DMS 273 (cell line): ENCODE data around the gene CSMD2.

Experiments
- DNase-seq: peaks from one replicate; lab custom pipeline; 2025; ENCODE audit not compliant: unreplicated experiment; lab: John Stamatoyannopoulos, UW

CSMD2 gene

DNA sequence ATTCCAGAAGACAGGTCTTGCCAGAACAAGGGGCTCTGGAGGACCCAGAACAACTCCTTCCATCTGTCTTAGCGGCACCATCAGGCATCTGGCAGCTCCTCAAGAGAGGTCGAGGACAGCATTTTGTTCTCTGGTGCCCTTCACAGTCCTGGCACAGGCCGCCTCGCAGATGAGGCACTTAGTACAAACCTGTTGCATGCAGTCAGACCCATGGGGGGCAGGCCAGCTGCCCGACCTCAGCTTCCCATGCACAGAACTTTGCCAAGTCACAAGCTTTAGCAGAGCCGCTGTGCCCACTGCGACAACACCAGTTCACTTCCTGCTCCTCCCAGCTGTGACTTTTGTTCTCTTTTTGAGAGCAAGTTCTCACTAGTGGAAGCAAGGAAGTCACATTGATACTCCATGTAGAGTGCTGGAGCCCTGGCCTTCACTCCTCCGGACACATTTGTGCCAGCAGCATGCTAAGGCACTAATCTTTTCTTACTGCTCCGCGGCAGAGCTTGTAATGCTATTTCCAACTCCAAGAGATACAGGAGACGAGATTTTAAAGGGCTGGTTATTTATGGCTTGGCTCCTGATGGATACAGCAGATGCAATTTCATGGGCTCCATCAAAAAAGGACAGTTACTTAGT, 256.6 kb downstream of the CSMD2 start:
- peak; percentile 15 for DNase-seq

DNA sequence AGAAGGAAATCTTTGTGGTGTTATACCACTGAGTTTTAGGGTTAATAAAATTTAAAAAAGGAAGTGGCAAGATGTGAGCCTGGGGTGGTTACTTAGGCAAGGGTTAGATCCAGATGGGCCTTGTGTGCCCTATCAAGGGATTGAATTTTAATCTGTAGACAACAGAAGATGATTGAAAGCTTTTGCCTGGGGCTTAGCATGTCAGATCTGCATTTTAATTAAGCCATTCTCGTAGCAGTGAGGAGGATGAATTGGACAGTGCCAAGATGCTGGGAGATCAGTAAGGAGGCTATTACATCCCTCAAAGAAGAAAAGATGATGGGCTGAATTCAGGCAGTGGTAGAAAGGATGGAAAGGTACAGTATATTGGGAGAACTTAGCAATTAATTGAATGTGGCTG, 258.9 kb downstream of the CSMD2 start:
- no peak for DNase-seq

DNA sequence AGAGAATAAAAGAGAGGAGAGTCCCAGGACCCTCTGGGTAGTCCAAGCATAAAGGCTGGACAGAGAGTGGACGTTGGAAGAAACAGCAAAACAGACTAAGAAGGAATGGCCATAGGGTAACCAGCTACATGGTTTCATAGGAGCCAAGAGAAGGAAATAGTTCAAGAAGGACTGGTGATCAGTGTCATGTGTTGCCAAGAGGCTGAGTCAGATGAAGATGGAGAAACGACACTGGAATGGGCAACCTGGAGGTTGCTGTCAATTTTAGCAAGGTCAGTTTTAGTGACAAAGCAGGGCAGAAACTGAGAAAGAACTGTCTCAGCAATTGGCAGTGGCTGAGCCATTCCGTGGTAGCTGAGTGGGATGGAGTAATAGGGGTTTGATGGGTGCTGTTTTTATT, 259.8 kb downstream of the CSMD2 start:
- DNase-seq = no peak

DNA sequence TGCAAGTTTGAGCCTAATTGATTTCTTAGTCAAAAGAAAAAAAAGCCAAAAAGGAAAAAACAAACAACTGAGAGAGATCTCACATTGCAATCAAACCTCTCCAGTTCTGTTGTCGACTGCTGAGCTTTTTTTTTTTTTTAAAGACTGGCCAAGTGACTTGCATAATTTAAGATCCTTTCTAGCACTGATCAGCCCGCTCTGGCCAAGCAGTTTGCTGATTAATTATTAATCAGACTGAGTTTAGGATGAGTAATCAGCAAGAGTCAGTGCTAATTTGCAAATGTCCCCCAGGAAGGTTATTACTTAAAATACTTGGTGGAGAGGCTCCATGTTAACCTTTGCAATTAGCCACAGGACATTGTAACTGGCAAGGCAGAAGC, 261.8 kb downstream of the CSMD2 start:
- DNase-seq = no peak

DNA sequence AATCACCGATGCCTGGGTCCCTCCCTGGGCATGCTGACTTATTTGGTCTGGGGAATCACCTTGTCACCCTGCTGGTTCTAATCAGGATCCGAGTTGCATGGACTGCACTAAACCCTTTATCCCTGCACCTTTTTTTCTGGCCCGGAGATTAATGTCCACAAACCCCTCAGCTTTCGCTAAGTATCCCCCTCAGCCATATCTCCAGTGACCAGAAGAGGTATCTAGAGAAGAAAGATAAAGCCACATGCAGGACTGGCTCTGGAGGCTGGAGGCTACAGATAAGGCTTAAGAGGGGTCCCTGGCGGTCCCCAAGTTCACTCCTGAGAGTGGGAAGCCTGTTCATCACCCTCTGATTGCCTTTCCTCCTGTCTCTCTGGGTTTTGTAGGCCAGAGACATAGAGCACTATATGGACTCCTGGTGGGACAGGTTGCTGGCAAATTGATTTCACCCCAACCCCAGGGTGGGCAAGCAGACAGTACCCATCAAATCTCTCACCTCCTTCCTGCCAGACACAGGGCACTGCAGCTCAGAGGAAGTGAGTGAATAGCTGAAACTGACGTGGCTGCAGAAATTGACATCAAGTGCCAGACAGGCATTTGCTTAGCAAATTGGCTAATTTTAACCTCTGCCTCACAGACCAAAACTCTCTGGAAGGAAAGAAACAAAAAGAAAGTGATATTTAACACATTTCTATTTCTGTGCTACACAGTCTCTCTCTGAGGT, 262.4 kb downstream of the CSMD2 start:
- DNase-seq = no peak

DNA sequence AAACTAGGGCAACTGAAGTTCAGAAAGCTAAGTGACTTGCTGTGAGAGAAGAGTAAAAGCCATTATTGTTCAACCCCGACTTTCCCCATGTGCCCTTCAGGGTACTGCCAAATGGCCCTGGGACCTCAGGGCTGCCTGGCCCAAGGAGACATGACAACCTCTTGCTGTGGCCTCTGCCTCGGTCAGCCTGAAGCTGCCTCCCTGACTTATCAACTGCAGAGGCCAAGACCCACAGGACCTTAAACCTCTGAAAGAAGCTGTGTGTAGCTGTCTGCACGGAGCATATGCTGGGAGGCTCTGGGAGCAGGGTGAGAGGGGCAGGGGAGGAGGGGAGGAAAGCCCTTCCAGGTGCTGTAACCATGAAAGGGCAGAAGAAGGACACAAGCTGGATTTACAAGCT, 265.3 kb downstream of the CSMD2 start:
- no peak for DNase-seq

DNA sequence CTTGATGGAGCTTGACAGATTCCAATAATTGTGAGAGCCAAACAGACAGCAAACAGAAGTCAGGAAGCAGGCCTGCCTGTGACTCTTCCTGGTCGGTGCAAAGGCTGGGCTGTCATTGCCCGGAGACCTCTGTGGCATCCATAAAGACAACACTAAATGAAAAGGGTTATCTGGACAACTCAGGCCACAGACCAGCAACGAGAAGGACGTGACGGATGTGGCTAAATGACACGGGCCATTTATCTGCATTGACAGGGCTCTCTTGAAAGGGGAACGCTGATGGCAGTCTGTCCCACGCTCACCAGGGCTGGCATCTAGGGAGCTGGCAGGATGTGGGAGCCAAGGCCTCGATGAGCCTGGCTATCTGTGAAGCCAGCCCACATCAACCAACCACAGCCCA, 266.1 kb downstream of the CSMD2 start:
- DNase-seq = no peak

DNA sequence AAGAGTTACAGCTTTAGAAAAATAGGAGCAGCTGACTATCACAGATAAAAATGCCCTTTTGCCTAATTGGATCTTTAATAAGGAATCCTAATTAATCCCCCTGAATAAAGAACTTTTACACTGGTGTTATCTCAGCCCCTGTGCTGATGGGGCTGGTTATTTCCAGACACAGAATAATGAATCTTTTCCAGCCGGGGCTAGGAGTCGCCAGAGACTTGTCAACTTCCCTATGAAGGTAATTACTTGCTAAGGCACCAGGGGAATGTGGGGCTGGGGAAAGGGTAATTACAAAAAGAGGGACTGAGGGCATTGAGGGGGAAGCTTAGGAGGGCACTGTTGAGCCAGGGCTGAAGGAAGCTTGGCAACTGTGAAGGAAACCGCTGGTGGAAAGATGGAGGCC, 266.6 kb downstream of the CSMD2 start:
- DNase-seq = no peak

DNA sequence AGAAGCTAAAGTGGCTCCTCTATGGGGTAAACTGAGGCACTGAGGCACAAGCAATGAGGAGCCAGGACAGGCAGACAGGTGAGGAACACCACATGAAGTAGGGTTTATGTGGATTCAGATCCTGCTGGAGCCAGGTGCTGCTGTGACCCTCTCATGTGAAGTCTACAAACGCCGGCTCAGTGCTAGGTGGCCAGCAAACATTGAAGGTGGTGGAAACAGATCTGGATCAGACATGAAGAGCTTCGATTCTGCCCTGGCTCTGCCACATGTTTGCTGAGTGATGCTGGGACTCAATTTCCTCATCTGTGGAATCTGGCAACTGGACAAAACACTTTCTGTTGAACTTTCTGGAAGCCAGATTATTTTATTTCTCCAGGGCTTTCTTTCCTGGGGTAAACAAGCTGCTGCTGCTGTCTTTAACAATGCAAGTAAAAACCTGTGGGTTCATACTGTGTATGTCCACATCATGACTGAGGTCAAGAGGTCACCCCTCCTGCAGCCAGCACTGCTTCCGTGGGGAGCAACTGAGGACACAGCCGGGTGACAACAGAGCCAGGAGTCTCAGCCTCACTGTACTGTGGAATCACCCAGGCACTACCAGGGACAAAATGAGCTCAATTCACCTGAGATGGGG, 267.8 kb downstream of the CSMD2 start:
- DNase-seq = no peak

DNA sequence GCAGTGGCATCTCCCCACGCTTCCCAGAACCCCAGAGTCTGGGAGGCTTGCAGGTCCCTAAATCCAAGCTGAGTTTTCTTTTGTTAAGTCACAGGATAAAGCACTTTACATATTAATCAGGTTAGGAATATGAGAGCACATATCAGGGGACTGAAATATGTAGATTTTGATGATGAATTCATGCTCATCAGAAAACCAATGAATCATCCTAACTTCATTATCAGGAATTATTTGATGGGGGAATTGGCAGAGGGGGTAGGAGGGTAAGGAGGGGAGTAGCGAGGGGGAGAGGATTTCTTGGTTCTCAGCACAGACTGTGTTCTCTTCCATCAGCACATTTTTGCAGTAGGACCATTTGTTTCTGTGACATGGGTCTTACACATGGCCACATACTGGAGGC, 269.1 kb downstream of the CSMD2 start:
- no peak for DNase-seq

DNA sequence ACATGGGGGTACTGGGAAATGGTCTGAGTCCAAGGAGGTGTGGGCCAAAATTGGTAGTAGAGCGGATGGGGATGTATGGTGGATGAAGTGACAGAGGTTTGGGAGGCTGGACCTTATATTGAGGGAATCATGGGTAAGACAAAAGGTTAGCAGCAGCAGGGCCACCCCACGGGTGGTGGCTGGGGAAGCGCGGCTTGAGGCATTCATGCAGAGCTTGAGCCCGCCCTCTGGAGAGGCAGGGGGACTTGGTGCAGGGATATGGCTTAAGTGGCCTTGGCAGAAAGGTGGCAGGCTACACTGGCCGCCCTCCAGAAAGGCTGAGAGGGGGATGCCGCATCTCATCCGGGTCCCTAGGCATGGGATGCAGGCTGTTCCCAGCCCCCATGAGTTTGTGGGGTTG, 269.6 kb downstream of the CSMD2 start:
- DNase-seq = no peak

DNA sequence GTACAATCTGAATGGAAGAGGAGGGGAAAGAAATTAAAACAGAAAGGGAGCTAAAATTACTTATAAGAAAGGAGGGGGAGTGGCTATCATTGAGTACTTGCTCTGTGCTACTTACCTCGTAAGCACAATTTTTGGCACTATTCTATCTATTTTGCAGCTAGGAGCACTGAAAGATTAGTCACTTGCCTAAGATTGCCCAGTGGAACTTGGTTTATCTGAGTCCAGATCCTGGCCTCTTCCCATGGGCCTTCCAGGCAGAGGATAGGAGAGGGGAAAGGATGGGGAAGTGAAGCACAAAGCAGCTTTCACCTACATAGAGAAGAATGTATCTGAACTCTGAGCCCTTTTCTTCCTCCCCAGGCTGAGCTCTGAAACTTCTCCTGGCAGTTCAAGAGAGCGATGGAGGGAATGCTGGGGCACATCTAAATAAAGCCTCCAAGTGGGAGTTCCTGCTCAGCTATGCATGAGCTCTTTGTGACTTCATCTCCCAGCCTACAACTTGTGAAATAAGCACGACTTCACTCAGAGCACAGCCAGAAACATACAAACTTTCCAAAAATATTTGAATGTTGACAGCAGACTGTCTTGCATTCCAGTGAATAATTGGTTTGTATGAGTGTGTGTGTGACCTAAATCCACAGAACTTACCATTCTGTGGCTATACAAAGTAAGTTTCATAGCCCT, 271.7 kb downstream of the CSMD2 start:
- DNase-seq = no peak

DNA sequence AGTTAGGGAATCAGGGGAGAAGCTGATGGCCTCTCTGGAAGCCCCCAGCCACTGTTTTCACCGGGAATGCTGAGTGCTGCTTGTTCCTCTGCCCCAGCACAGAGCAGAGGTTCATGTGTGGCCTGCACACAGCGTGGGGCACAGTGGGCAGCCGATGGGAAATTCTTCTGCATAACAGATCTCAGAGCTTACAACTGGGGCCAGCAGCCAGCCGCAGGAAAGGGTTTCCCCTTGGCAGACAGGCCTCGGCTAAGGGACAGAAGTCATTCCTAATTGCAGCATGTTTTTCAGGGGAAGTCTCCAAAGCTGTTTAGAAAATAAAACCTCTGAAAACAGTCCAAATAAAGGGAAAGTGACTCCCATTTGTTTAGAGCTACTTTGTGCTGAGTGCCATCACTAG, 278.5 kb downstream of the CSMD2 start:
- DNase-seq = no peak

DNA sequence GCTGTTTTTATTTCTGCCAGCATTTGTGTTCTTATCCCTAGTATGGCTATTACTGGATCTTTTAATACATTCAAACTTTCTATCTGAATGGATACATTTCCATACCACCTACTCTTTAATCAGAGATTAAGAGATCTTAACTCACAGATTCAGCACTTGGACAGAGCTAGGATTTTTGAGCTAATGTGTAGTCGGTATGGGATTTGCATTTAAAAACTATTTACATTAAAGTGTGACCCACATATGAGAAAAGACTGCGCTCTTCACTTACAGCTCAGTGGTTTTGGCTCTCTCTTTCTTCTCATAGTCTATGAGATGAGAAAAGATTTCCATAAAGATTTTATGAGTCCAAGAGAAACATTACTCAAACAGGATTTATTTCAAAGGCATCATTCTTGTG, 284.7 kb downstream of the CSMD2 start:
- DNase-seq = no peak

DNA sequence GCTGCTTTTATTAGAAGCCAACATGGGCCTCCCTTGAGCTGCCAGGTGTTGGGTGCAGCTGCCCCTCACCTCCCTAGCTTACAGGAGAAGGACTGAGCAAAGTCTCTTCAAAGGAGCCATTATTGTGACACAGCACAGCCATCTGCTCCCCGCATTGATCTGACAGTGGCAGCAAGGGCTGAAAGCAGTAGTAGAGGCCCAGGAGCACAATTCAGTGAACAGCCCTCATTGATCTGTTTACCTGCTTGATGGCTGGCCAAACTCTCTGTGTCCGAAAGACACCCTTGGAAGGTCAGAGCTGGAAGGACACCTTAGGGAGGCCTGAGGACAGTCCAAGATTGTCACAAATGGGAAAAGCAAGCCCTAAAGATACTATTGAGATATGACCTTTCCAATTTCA, 286.6 kb downstream of the CSMD2 start:
- no peak for DNase-seq

DNA sequence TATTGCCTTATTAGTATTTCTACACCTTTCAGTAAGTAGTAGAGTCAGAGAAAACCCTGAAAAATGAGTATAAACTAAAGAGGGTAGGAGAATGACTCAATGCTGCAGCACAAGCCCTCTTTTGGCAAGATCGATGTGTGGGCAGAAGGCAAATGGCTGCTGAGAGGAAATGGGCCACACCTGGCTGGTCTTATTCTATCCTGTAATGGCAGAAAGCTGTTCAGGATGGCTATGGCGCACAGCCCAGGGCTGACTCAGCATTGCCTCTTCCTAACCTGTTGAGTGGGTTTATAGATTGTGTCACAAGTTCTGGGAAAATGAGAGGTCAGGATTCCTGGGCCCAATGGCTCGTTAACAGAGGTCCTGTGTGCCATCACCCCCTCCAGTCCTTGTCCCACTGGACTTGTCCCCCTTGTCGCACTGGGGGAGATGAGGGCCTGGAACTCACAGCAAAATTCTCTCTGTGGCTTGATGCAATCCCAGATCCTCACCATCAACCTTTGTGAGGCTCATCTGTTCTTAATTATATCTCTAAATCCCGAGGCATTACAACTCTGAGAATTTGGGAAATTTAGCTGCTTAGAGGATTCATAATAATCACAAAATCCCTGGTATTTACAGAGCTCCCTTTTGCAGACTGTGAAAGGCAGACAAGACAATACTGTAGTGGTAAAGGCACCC, 287.9 kb downstream of the CSMD2 start:
- no peak for DNase-seq

DNA sequence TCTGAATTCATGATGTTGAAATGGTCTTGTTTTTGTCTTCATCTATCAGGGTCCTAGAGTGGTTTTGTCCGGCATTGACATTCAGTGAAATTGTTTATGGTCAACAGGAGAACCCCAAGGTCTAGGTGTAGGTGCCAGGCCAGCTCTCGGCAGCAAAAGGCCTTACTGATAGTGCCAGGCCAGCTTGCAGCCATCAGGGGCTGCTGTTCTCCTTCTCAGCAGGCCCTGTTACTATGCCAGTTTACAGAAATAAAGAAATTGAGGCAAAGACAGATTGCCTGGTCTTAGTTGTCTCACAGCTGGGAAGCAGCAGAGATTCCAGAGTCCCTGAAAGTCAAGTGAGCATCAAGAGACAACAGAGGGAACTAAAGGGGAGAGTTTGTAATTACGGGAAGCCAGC, 289.2 kb downstream of the CSMD2 start:
- no peak for DNase-seq

DNA sequence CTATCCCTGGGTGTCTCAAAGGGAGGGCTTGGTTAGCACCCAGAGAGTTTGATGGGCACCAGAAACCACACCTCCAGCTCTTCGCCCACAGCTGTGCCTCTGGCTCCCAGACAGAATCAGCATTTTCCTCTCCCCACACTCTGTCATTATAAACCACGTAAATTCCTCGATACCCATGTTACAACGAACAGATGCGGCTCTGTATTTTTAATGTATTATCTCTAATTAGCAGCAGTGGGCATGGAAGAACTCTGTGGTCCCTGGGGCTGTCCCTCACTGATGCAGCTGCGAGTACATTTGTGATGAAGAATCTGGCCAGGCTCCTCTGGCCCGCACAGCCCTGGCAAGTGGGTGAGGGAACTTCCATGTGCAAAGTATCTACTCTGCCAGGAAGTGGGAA, 290.4 kb downstream of the CSMD2 start:
- DNase-seq = no peak

DNA sequence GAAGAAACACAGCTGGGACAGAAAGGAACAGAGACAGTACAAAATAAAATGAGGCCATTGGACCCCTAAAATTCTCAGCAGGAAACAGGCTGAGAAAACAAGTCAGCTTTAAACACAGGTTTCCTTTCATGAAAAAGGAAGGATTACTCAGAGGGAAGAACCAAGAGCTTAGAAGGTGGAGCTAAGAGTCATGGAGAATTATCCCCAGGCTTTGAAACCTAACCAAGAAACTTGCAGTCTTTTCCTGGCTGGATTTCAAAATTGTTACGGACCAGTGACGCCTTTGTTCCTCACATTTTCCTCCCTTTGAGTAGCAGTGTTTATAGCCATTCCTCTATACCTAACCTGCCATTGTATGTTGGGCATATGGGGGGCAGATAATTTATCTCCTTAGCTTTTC, 292.3 kb downstream of the CSMD2 start:
- no peak for DNase-seq

DNA sequence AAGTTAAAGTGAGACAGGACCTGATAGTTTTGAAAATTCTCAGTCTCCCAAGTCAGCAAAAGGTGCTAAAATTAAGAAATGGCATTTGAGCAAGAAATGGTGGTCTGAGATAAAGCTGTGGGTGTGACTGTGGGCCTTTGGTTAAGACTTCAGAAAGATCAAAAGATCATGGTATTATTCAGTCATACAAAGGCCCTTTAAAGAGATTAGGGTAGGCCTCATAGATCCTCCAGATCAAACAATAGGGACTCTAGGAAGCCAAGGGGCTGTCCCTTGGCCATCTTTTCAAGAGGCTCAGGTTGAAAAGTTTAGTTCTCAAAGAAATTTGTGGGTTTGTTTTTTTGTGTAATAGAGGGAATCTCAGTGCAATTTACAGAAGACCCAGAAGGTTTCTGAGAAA, 292.8 kb downstream of the CSMD2 start:
- no peak for DNase-seq

DNA sequence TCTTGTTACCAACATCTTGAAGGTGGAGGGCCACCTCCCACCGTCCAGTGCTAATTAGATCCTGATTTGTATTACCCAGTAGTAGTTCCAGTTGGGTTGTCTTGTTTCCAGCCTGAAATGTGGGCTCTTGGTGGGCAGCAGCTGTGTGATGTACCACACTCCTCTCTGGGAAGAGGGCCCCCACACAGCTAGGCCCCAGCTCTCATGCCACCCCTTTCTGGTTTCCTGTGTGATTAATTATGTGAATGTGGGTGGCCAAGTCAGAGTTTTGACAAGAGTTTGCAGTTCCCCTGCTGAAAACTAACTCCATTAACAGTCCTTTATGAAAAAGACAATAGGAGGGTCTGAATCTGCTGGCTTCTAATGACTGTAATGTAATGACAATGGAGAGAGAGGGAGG, 297.3 kb downstream of the CSMD2 start:
- DNase-seq = no peak

DNA sequence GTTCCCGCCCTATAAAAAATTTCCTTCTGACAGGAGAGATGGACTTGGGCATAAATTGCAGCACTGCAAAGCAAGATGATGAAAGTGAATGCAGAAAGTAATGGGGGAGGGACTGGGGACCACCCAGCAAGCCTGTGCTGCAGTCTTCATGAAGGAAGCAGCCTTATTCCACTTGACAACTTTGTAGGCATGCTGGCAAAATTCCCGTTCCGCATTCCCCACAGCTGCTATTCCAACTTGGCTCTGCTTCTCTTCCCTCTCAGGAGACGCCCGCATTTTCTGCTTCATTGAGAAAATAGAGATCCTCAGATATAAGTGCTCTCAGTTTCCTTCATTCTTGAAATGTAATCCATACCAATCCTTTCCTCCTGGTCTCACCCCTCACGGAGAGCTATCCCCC, 298.7 kb downstream of the CSMD2 start:
- DNase-seq = peak; percentile 63
